Activated CD4-positive, CD25-positive, alpha-beta regulatory T cell (primary cell): ENCODE measurements around the gene SNX8.

Experiments
- DNase-seq, 4 experiments: peaks; one replicate each; lab custom pipeline; 2025; lab: John Stamatoyannopoulos, UW

The SNX8 gene

GRCh38 chr7:2220954-2221353 lies 93.3 kb downstream of the SNX8 start:
- no peak for DNase-seq

DNA sequence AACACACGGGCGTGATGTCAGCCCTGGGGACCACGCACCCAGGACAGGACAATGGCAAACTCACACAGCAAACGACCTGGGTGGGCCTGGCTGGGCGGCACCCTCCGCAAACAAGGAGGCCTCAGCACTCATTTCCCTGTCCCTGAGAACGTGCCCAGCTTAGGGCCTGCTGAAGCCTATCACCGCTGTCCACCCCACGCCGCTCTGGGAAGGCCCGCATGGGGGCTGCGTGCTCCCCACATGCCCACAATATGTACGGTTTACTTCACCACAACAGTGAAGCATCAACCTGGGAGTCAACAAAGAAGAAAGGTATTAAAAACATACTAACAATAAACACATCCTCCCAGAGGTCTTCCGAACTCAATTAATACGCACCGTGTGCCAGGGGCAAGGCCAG lies 93.7 kb downstream of the SNX8 start:
- no peak for DNase-seq

- DNase-seq: no peak
Observed at GRCh38 chr7:2220030-2220429, 94.2 kb downstream of the SNX8 start.

DNA sequence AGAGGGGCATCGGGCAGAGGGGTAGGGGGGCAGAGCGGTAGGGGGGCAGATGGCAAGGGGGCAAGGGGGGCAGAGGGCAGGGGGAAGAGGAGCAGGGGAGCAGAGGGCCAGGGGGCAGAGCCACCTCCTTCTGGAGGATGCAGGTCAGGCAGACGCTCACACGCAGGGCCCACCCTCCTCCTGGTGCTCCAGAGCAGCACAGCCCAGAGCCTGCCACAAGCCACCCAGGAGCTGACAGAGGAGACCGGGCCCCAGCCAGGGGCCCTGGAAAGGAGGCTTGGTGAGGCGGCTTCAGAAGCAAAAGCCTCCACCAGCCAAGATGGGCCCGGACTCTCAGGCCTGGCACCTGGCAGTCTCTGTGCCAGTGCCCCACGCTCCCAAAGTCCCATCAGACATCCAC lies 94.6 kb downstream of the SNX8 start:
- no peak for DNase-seq

- DNase-seq: no peak
Observed at GRCh38 chr7:2219136-2219535, 95.1 kb downstream of the SNX8 start.

GRCh38 chr7:2218444-2218785 lies 95.8 kb downstream of the SNX8 start:
- DNase-seq: no peak

DNA sequence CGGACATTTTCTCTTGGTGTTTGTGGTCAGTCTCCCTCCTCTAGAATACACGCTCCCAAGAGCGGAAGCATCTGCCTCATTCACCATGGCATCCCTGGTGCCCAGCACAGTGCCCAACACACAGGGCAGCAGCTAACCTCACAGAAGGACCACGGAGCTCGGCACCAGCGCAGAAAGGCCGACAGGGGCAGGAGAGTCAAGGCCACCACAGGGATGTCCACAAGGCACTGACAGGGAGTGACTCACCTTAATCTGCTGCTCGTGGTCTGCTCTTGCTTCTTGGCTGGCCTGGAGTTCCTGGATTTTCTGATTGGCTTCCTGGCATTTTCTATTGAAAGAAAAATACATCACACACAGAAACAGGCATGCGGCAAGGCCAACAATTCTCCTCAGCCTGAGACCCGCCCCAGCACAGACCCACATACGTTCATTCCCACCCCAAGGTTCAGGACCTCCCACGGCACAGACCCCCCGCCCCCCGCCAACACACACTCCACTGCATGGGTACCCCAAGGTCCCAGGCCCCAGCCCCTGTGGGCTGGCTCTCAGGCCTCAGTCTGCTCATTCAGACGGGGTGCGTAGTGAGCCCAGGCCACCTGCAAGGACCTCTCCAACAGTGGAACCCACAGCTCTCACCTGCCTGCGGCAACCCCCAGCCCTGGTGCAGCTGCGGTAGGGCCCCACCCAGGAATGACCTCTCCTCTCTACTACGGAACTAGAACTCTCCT lies 96.4 kb downstream of the SNX8 start:
- DNase-seq: no peak

DNA sequence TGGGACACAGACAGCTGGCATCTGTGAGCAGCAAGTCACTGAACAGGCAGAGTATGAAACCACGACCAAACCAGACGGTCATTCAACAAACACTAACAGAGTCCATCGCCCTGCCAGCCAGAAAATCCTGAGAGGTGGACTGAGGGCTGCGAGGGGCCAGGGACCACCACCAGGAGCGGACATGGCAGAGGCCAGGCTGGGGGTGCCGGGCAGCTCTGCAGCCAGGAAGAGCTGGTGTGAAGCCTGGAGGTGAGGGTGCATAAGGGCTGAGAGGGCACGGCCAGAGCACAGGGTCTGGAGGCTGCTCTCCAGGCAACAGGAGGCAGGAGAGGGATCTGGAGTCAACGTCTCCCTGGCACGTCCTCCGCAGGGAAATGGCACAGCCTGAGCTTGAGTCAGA lies 97.0 kb downstream of the SNX8 start:
- no peak for DNase-seq

GRCh38 chr7:2215851-2216250 lies 98.4 kb downstream of the SNX8 start:
- no peak for DNase-seq

GRCh38 chr7:2214636-2215035 lies 99.6 kb downstream of the SNX8 start:
- DNase-seq: no peak

- no peak for DNase-seq
Observed at GRCh38 chr7:2213551-2214215, 100.6 kb downstream of the SNX8 start.

DNA sequence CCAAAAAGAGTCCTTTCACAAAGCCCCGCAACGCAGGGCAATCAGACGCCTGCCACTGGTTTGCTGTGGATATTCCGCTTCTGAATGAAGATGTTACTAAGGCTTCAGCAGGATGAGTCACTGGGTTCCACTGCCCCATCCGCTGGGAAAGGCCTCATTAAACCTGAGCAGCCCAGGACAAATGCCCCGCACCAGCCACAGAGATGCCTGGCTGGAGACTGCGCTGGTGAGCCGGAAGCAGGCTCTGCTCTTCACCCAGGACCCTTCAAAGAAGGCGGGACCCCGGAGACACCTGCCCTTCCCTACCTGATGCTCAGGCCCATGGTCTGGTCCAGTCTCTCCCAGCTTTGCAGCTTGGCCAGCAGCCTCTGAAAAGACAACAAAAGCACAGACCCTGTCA lies 101.3 kb downstream of the SNX8 start:
- DNase-seq: no peak

DNA sequence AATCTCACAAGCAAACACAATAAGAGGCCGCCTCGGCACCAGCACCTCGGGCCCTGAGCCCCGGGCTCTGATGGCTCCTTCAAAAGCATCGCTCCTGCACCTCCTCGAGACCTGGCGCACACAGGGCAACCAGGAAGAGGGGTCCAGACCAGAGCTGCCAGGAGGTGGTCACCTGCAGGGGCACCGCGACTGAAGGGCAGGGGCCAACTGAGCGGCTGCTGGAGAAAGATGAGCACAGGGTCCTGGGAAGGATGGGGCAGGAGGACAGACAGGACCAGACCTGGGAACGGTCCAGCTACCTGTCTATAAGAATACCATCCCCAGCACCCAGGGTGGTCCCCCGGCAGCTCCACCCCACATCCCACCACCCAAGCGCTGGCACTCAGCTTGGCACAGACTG lies 102.3 kb downstream of the SNX8 start:
- no peak for DNase-seq

DNA sequence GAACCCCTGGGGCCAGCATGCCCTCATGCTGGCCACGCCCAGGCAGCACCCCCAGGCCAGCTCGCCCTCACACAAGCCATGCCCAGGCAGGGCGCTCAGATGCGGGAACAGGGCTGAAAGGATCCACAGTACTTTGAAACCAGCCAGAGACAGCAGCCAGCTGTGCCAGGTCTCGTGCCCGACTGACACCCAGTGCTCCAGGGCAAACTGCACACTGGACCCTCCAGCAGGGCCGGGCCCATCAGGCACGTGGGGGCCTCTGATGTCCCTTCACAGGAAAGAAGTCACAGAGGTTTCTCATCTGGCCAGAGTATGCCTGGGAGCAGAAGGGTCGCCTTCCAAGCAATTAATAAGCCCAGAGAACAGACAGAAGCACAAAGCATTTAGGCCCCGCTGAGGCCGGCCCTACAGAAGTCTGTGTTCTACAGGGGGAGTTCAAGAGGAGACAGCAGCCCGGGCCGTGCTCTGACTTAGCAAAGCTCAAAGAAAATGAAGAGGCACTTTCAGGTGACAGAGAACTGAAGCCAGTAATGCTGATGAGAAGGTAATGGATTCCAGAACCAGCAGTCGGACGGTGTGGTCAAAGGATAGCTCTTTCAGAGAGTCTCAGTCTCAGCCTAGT lies 102.9 kb downstream of the SNX8 start:
- no peak for DNase-seq

DNA sequence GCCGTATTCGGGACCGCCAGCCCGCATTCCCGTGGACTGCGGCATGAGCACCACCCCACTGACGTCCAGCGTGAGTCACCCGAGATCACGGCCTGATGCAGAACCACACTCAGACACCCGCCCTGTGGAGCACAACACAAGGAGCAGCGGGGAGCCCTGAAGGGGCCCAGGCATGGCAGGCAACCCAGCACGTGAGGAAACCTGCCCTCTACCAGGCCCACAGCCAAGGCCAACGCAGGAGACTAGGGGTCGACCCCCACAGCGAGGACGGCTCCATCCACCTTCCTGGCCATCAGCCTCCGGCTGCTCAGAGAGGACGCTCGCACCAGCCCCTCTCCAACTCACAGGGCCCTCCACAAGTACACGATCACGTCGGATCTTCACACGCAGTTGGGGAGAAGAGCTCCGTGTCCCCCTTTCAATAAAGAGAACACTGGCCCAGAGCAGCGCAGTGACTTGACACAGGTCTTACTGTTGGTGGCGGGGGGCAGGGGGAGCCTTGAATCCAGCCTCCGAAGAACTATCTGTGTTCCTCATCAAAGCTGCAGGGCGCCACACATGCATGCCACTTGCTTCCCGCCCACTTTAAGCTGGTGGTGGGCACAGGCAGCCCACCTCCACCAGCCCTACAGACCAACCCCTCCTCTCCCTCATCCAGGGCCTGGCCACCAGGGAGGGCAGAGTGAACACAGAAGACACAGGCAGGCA lies 103.5 kb downstream of the SNX8 start:
- DNase-seq: no peak

DNA sequence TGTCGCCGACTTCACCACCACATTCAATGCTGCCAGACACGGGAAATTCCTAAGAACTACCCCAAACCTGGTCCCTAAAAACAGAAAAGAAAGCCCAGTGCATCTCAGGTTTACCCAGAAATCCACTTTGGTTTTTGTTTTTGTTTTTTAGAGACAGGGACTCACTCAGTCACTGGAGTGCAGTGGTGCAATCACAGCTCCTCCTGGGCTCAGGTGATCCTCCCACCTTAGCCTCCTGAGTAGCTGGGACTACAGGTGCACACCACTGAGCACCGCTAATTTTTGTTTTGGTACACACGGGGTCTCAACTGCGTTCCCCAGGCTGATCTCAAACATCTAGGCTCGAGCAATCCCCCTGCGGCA lies 104.3 kb downstream of the SNX8 start:
- DNase-seq: no peak

DNA sequence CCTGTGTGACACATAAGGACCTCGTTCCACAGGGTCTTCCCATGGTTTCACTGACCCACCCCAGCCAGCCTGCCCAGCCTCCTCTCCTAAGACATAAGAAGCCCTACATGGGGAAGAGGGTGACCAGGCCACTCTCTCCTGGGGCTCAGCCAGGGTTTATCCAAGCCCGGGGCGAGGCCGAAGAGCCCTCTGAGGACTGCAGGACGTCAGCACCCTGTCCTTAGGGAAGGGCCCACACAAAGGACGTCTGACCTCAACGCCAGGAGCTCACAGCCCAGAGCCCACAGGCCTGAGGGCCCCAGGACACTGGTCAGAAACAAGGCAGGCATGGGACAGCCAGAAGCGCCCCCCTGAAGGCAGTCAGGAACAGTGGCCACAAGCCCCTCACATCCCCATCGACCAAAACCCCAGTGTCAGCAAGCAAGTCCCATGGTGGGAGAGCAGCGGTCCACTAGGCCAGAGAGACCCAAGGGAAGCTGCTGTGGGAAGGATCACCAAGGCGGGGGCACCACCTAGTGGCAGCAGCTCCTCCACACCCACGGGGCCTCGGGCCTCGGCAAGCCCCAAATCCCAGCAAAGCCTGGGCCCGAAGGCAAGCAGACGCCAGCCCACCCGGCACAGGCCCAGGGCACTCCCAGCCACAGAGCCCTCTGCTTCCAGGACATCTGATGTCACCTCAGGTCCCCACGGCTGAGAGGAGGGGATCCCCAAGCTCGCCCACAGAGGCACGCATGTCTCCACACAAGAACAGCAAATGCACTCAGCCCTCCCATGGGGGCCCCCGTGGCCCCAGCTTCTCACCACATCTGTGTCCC lies 104.9 kb downstream of the SNX8 start:
- DNase-seq: peak in 2 of 4 experiments; percentile 11 to 33

DNA sequence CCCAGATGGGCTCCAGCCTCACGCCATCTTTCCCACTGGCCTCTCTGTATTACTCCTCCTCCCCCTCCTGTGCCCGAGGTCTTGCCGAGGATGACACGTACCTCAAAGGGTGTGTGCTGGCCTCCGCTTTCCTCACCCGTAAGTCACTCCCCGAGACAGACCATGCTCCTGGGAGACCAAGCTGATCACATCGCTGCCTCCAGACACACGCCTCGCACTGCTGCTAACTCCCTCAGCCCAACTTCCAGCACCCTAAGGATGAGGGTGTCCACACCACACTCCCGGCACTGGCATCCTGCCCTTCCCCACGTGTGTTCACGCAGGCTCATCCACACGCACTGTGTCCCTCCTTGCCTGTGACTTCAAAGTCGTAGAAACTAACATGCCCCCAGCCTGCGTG lies 105.5 kb downstream of the SNX8 start:
- DNase-seq: no peak

- DNase-seq: no peak
Observed at GRCh38 chr7:2205036-2205780, 109.0 kb downstream of the SNX8 start.

- DNase-seq: no peak
Observed at GRCh38 chr7:2204446-2204845, 109.8 kb downstream of the SNX8 start.

- DNase-seq: no peak
Observed at GRCh38 chr7:2203766-2204300, 110.4 kb downstream of the SNX8 start.
